Endothelial cell (in vitro differentiated cells): ENCODE data around the gene SNCB. TPM values are rescaled to one million over a fixed set of nuclear protein-coding genes. Genes with fewer than 3 reads are reported as not detected.

Source experiments
- DNase-seq: peaks from one replicate; pipeline ENCODE4 v3.0.0; 2021; ENCODE audit warnings: low spot score
- H3K27ac Mint-ChIP-seq: one replicate; pipeline ENCODE4 v1.8.0; 2021; ENCODE audit warnings: mixed read lengths, inconsistent platforms; ENCODE audit not compliant: unreplicated experiment
- H3K27me3 Mint-ChIP-seq: one replicate; pipeline ENCODE4 v1.8.0; 2021; ENCODE audit warnings: mild to moderate bottlenecking, moderate library complexity, mixed read lengths, inconsistent platforms; ENCODE audit not compliant: unreplicated experiment
- H3K36me3 Mint-ChIP-seq: one replicate; pipeline ENCODE4 v1.8.0; 2021; ENCODE audit warnings: mild to moderate bottlenecking, low read depth, mixed read lengths, inconsistent platforms; ENCODE audit not compliant: unreplicated experiment
- H3K4me1 Mint-ChIP-seq: one replicate; pipeline ENCODE4 v1.8.0; 2021; ENCODE audit warnings: mild to moderate bottlenecking, mixed read lengths, inconsistent platforms; ENCODE audit not compliant: unreplicated experiment
- H3K4me3 Mint-ChIP-seq: one replicate; pipeline ENCODE4 v1.8.0; 2021; ENCODE audit warnings: mild to moderate bottlenecking, mixed read lengths, inconsistent platforms; ENCODE audit not compliant: unreplicated experiment
- H3K9me3 Mint-ChIP-seq: one replicate; pipeline ENCODE4 v1.8.0; 2021; ENCODE audit warnings: mixed read lengths, inconsistent platforms; ENCODE audit not compliant: unreplicated experiment
- CTCF ChIP-seq: fragments of 200-600 bp; sonication (generic); IDR thresholded peaks from one replicate; pipeline ENCODE4 v1.5.0; 2021; ENCODE audit warnings: antibody characterized with exemption; ENCODE audit not compliant: unreplicated experiment
- total RNA-seq: library from RNA; stranded (reverse); fragmentation: NEBNext Ultra II Directional; extraction: Animal tissue kit (Norgen Biotek cat#: 25700); gene quantifications from one replicate; pipeline ENCODE4 v1.2.1, GENCODE V29; 2021; ENCODE audit not compliant: unreplicated experiment

The SNCB gene
- total RNA-seq, 1 donor from 2014 or later, result 0.80 TPM

DNA sequence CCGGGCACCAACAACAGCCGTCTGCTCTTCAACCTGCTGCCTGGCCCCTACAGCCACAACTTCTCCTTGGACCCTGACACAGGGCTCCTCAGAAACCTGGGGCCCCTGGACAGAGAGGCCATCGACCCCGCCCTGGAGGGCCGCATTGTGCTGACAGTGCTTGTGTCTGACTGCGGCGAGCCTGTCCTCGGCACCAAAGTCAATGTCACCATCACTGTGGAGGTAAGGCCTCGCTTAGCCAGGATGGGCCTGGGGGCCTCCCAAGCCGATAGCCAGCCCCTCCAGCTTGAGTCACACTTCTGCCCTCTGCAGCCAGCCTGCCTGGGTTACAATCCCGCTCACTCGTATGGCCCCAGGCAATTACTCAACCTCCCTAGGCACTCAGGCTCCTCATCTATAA lies 49.0 kb downstream of the SNCB start:
- peaks cover 2% of the 10 kb centered on the region for H3K27me3 Mint-ChIP-seq

GRCh38 chr5:176579323-176579722 lies 51.0 kb downstream of the SNCB start:
- Mint-ChIP-seq H3K27me3 (peaks cover 2% of the 10 kb centered on the region), H3K27ac (no peak overlapping the region), H3K36me3 (no peaks in the 10 kb centered on the region), H3K4me3 (no peak overlapping the region), H3K9me3 (no peaks in the 10 kb centered on the region), H3K4me1 (no peaks in the 10 kb centered on the region)
- no peak for TF ChIP-seq CTCF
- DNase-seq, result no peak

More for the DNA sequence above, 49.0 kb downstream of the SNCB start:
- TF ChIP-seq CTCF, result no peak
- no peak overlapping the region for H3K4me3 Mint-ChIP-seq
- DNase-seq, result no peak
- H3K9me3 Mint-ChIP-seq, result no peaks in the 10 kb centered on the region
- no peak overlapping the region for H3K27ac Mint-ChIP-seq
- H3K36me3 Mint-ChIP-seq, result no peaks in the 10 kb centered on the region
- H3K4me1 Mint-ChIP-seq, result no peaks in the 10 kb centered on the region

GRCh38 chr5:176578391-176578808 lies 51.9 kb downstream of the SNCB start:
- DNase-seq, result peak; percentile 62
- TF ChIP-seq CTCF, result peak; percentile 72
- H3K27ac Mint-ChIP-seq, result no peak overlapping the region
- H3K36me3 Mint-ChIP-seq, result no peaks in the 10 kb centered on the region
- H3K9me3 Mint-ChIP-seq, result no peaks in the 10 kb centered on the region
- peaks cover 2% of the 10 kb centered on the region for H3K27me3 Mint-ChIP-seq
- no peaks in the 10 kb centered on the region for H3K4me1 Mint-ChIP-seq
- no peak overlapping the region for H3K4me3 Mint-ChIP-seq

DNA sequence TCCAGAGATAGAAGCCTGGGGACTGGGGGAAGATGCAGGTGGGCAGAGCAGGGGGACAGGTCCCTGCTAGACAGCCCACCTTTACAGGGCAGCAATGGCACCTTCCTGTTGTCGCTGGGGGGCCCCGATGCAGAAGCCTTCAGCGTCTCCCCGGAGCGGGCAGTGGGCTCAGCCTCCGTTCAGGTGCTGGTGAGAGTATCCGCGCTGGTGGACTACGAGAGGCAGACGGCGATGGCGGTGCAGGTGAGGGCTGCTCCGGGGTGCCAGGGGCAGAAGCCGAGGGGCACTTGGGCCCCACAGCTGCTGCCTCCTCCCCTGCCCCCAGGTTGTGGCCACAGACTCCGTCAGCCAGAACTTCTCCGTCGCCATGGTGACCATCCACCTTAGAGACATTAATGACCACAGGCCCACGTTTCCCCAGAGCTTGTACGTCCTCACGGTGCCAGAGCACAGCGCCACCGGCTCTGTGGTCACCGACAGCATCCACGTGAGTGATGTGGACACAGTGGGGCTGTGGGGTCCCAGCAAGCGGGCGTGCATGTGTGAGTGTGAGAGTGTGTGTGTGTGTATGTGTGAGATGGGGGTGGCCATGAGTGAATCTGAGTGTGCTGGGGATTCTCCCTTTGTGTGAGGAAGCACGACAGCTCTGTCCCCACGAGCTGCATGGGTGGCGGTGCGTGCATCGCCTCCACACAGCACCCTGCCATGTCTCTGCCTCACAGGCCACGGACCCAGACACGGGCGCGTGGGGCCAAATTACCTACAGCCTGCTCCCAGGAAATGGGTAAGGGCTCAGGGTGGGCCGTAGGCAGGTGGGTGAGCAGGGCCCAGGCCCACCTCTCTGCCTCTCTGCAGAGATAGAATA lies 52.8 kb downstream of the SNCB start:
- Mint-ChIP-seq H3K9me3 (no peaks in the 10 kb centered on the region), H3K36me3 (no peaks in the 10 kb centered on the region), H3K4me3 (no peak overlapping the region), H3K27me3 (peaks cover 2% of the 10 kb centered on the region), H3K27ac (no peak overlapping the region), H3K4me1 (no peaks in the 10 kb centered on the region)
- no peak for DNase-seq
- no peak for TF ChIP-seq CTCF
